ENCODE results near the gene LIAS.

DNA sequence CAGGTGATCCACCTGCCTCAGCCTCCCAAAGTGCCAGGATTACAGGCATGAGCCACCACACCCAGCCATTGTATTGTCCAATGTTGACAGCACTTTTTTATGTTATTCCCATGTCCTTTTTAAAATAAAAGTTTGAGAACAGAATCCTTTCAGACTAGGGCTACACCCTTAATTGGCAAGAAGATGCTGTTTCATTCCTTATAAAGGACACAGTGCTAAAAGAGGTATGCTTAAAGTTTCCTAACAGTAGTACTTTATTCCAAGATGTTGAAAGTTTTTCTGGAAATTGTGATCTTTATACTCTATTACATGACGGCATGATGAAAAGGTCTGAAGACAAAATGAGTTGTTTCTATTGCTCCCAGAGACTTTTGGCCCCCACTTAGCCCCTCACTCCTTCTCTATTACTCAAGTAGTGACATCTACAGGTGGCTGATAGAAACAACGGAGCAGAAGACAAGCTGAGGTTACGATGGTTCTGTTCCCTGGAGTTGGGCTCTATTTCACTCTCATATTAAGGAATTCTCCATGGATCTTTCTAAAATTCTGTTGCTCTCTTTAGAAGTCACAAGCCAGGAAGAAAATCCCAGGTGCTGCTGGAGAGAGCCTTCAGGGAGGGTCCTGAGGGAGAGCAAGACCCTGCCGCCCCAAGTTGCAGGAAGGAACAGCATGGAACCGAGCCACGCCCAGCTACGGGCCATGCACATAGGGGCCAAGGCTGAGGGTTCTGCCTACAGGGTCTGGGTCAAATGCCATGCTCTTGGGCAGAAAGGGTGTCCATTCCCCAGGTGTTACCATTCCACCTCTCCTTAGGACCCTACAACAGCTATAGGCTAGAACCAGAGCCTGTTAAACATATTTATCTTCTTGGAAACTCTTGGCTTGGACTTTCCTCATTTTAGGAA is 22.9 kb upstream of the LIAS start:
- TF ChIP-seq POLR2AphosphoS5 (IDR thresholded peaks at IDR 0.05; ENCODE audit: low read depth, low read length) = no peak
- TF ChIP-seq, protein P1, sequence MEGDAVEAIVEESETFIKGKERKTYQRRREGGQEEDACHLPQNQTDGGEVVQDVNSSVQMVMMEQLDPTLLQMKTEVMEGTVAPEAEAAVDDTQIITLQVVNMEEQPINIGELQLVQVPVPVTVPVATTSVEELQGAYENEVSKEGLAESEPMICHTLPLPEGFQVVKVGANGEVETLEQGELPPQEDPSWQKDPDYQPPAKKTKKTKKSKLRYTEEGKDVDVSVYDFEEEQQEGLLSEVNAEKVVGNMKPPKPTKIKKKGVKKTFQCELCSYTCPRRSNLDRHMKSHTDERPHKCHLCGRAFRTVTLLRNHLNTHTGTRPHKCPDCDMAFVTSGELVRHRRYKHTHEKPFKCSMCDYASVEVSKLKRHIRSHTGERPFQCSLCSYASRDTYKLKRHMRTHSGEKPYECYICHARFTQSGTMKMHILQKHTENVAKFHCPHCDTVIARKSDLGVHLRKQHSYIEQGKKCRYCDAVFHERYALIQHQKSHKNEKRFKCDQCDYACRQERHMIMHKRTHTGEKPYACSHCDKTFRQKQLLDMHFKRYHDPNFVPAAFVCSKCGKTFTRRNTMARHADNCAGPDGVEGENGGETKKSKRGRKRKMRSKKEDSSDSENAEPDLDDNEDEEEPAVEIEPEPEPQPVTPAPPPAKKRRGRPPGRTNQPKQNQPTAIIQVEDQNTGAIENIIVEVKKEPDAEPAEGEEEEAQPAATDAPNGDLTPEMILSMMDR (IDR thresholded peaks at IDR 0.05) = peak; percentile 44
- TF ChIP-seq SIN3A (IDR thresholded peaks at IDR 0.05; ENCODE audit: borderline replicate concordance, insufficient read depth, low read depth, low read length) = no peak
- TF ChIP-seq TCF7L2 (IDR thresholded peaks at IDR 0.05; ENCODE audit: low read depth, low read length) = no peak

All from Panc1 (cell line).